WTC11 (cell line): ENCODE data around the gene CGNL1. TPM values are rescaled to one million over a fixed set of nuclear protein-coding genes. Genes with fewer than 3 reads are reported as not detected.

Experiments
- ATAC-seq: fragments of 200-7000 bp; cut with Tn5 transposase; 2 replicates; pipeline ENCODE4 v1.10.0; 2021; ENCODE audit warnings: mild to moderate bottlenecking, moderate library complexity
- CTCF ChIA-PET: fragments of 300-600 bp; sonication (Branson Sonifier 250); formaldehyde crosslinking; loops from one replicate; lab custom pipeline; 2021; ENCODE audit warnings: antibody characterized with exemption; lab: Charles Lee
- POLR2A ChIA-PET: fragments of 350-600 bp; sonication (Branson Sonifier 250); formaldehyde crosslinking; loops from one replicate; lab custom pipeline; 2021; ENCODE audit warnings: antibody characterized with exemption; lab: Charles Lee
- DNase-seq: peaks from one replicate; pipeline ENCODE4 v3.0.0; 2021; ENCODE audit warnings: low spot score
- H3K27ac Mint-ChIP-seq: 2 replicates; pipeline ENCODE4 v1.8.0; 2021; ENCODE audit warnings: mixed read lengths
- H3K27me3 Mint-ChIP-seq: 2 replicates; pipeline ENCODE4 v1.8.0; 2021; ENCODE audit warnings: low read depth, mild to moderate bottlenecking, moderate library complexity, mixed read lengths
- H3K36me3 Mint-ChIP-seq: 2 replicates; pipeline ENCODE4 v1.8.0; 2021; ENCODE audit warnings: mixed read lengths
- H3K4me1 Mint-ChIP-seq: 2 replicates; pipeline ENCODE4 v1.8.0; 2022; ENCODE audit warnings: mixed read lengths
- H3K4me3 Mint-ChIP-seq: 2 replicates; pipeline ENCODE4 v1.8.0; 2021; ENCODE audit warnings: mild to moderate bottlenecking, moderate library complexity, mixed read lengths
- H3K9me3 Mint-ChIP-seq: 2 replicates; pipeline ENCODE4 v1.8.0; 2021; ENCODE audit warnings: mixed read lengths
- CDX4 ChIP-seq: fragments of 250-450 bp; sonication (Bioruptor Pico); IDR thresholded peaks from 2 replicates; pipeline ENCODE4 v1.9.0; 2021; ENCODE audit warnings: moderate library complexity, mild to moderate bottlenecking, inconsistent platforms, borderline replicate concordance
- E2F4 ChIP-seq: sonication (generic); formaldehyde crosslinking; IDR thresholded peaks from 2 replicates; pipeline ENCODE4 v1.8.1; 2022; ENCODE audit warnings: low read depth, mild to moderate bottlenecking, moderate library complexity, missing genetic modification reagents, borderline replicate concordance
- FOXP1 ChIP-seq: sonication (generic); formaldehyde crosslinking; IDR thresholded peaks from 2 replicates; pipeline ENCODE4 v1.8.0; 2022; ENCODE audit warnings: missing genetic modification reagents, mild to moderate bottlenecking, moderate library complexity, borderline replicate concordance
- NFE2L1 ChIP-seq: sonication (generic); formaldehyde crosslinking; IDR thresholded peaks from 2 replicates; pipeline ENCODE4 v1.8.1; 2023; ENCODE audit warnings: missing genetic modification reagents
- NR2C2 ChIP-seq: sonication (generic); formaldehyde crosslinking; IDR thresholded peaks from 2 replicates; pipeline ENCODE4 v1.8.0; 2022; ENCODE audit warnings: mild to moderate bottlenecking, missing genetic modification reagents
- PRDM15 ChIP-seq: sonication (generic); formaldehyde crosslinking; IDR thresholded peaks from 2 replicates; pipeline ENCODE4 v1.8.0; 2022; ENCODE audit warnings: missing genetic modification reagents
- PRRX2 ChIP-seq: fragments of 250-450 bp; sonication (Bioruptor Pico); IDR thresholded peaks from 2 replicates; pipeline ENCODE4 v1.8.0; 2021; ENCODE audit warnings: mild to moderate bottlenecking
- STAT6 ChIP-seq: sonication (generic); formaldehyde crosslinking; conservative IDR thresholded peaks from 2 replicates; pipeline ENCODE4 v1.8.1; 2023; ENCODE audit warnings: mild to moderate bottlenecking, low read depth, missing genetic modification reagents, moderate library complexity
- TEAD1 ChIP-seq: sonication (generic); formaldehyde crosslinking; IDR thresholded peaks from 2 replicates; pipeline ENCODE4 v1.8.0; 2022; ENCODE audit warnings: mild to moderate bottlenecking, missing genetic modification reagents
- ZBTB21 ChIP-seq: sonication (generic); formaldehyde crosslinking; IDR thresholded peaks from 2 replicates; pipeline ENCODE4 v1.8.1; 2023; ENCODE audit warnings: mild to moderate bottlenecking, missing genetic modification reagents, borderline replicate concordance
- ZNF121 ChIP-seq: sonication (generic); formaldehyde crosslinking; IDR thresholded peaks from 2 replicates; pipeline ENCODE4 v1.8.0; 2023; ENCODE audit warnings: missing genetic modification reagents
- ZNF219 ChIP-seq: sonication (generic); formaldehyde crosslinking; IDR thresholded peaks from 2 replicates; pipeline ENCODE4 v1.8.0; 2023; ENCODE audit warnings: missing genetic modification reagents, mild to moderate bottlenecking, borderline replicate concordance
- ZNF281 ChIP-seq: sonication (generic); formaldehyde crosslinking; IDR thresholded peaks from 2 replicates; pipeline ENCODE4 v1.8.0; 2023; ENCODE audit warnings: mild to moderate bottlenecking, missing genetic modification reagents
- ZNF423 ChIP-seq: fragments of 250-450 bp; sonication (Bioruptor Pico); IDR thresholded peaks from 2 replicates; pipeline ENCODE4 v2.1.2; 2022; ENCODE audit warnings: mild to moderate bottlenecking, moderate library complexity
- total RNA-seq: library from RNA; stranded (reverse); gene quantifications from 3 replicates; pipeline ENCODE4 v1.2.3, GENCODE V29; 2021

The CGNL1 gene
- total RNA-seq, 1 experiment from 2014 or later: 57.3 TPM

GRCh38 chr15:57526615-57527014, 150.3 kb downstream of the CGNL1 start (continued):
- TF ChIP-seq PRDM15 (CRISPR knock-in tag): no peak
- no peak for TF ChIP-seq PRRX2
- no peak for TF ChIP-seq ZNF219 (CRISPR knock-in tag)
- TF ChIP-seq STAT6 (CRISPR knock-in tag): no peak
- TF ChIP-seq TEAD1 (CRISPR knock-in tag): no peak

GRCh38 chr15:57527382-57528091, 151.2 kb downstream of the CGNL1 start:
- Mint-ChIP-seq H3K4me3 (no peak overlapping the region), H3K36me3 (peaks cover 58% of the 10 kb centered on the region), H3K27ac (no peak overlapping the region)
- ATAC-seq: peak; percentile 92
- CTCF ChIA-PET: interaction anchor here (0.6 to 5.0 kb wide), 58 partner anchors 9 to 1036 kb away, joined by 3 to 140 read pairs (median 5); partner anchors contain the start of genes CGNL1 and MYZAP
- TF ChIP-seq ZNF423 (CRISPR knock-in tag) (peak; percentile 99), ZNF281 (CRISPR knock-in tag) (no peak), E2F4 (CRISPR knock-in tag) (no peak)
- TF ChIP-seq, all 79 proteins: peak for 1
- H3K27me3 Mint-ChIP-seq: no peaks in the 10 kb centered on the region
- H3K9me3 Mint-ChIP-seq: no peaks in the 10 kb centered on the region
- DNase-seq: no peak
- peaks cover 11% of the 10 kb centered on the region for H3K4me1 Mint-ChIP-seq
- POLR2A ChIA-PET: interaction anchor here (1.0 kb wide), 1 partner anchor 182 kb away, joined by 3 read pairs; no protein-coding TSS in a partner anchor

GRCh38 chr15:57528940-57529565, 152.7 kb downstream of the CGNL1 start:
- ATAC-seq (no peak), DNase-seq (no peak)
- no peaks in the 10 kb centered on the region for H3K9me3 Mint-ChIP-seq
- peaks cover 61% of the 10 kb centered on the region for H3K36me3 Mint-ChIP-seq
- peaks cover 24% of the 10 kb centered on the region for H3K4me1 Mint-ChIP-seq
- no peak overlapping the region for H3K4me3 Mint-ChIP-seq
- H3K27ac Mint-ChIP-seq: no peak overlapping the region
- CTCF ChIA-PET: interaction anchor here (0.9 to 5.0 kb wide), 11 partner anchors 10 to 198 kb away, joined by 3 to 140 read pairs (median 14); no protein-coding TSS in a partner anchor
- POLR2A ChIA-PET: interaction anchor here (0.7 kb wide), 1 partner anchor 135 kb away, joined by 3 read pairs; no protein-coding TSS in a partner anchor
- H3K27me3 Mint-ChIP-seq: no peaks in the 10 kb centered on the region
- TF ChIP-seq ZNF121 (no peak), NFE2L1 (CRISPR knock-in tag) (no peak), ZBTB21 (CRISPR knock-in tag) (no peak), NR2C2 (no peak), FOXP1 (CRISPR knock-in tag) (no peak), CDX4 (CRISPR knock-in tag) (no peak), ZNF281 (CRISPR knock-in tag) (no peak)
